Erythroblast (primary cell): ENCODE data around the gene ACSL6.

Experiments used
- GATA1 ChIP-seq: IDR thresholded peaks from 2 replicates; pipeline ENCODE4 v1.6.1; 2011; ENCODE audit warnings: low read depth, mild to moderate bottlenecking, control low read depth, low read length, moderate library complexity
- POLR2A ChIP-seq: IDR thresholded peaks from 2 replicates; pipeline ENCODE4 v1.6.1; 2011; ENCODE audit warnings: mild to moderate bottlenecking, low read length

DNA sequence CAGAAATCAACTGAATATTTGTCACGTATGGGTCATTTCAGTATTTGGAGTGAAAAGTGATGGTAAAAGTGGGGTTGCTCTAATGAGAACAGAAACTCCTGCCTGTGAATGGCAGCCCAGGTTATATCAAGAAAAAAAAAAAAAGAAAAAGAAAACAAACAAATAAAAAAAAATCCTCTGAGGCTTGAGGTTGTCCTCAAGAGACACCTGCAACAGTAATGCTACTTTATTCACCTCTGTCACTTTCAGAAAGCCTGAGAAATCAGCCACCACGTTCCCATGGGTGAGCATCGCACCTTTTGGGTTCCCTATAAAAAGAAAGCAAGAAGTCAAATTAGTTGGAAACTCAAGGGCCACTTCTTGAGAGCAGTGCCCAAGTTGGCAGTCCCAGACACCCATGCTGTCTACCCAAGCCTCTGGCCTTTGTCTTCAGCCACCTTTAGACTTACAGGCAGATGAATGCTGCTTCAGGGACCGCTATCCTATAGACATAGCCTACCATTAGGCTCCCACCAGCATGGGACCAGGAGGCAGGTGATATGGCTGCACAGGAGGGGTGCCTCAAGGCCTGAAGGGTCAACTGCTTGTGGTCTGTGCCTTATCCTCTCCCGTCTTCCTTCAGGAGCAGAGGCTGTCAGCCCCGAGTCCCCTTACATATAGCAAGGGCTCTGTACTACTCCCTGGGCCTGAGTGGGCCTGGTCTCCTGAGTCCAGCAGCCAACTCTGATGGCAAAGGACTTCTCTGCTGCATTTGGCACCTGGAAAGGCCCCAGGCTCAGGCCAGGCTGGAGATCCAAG lies 34.8 kb downstream of the ACSL6 start:
- TF ChIP-seq POLR2A = no peak
- no peak for TF ChIP-seq GATA1
